PC-9 (cell line): ENCODE measurements around the gene PTGER2. TPM values are rescaled to one million over a fixed set of nuclear protein-coding genes. Genes with fewer than 3 reads are reported as not detected.
A peak's percentile ranks its signal among the peaks of the same experiment; 100 is the strongest.

ENCODE experiments used
- BruUV-seq: library from RNA; stranded (reverse); fragments of 400-500 nt; replicated peaks from 2 replicates; lab custom pipeline; 2021; lab: Mats Ljungman, UMichigan
- CTCF ChIA-PET: fragments of 300-600 bp; sonication (Branson Sonifier 250); formaldehyde crosslinking; loops from one replicate; lab custom pipeline; 2022; ENCODE audit warnings: antibody characterized with exemption; lab: Charles Lee
- POLR2A ChIA-PET: fragments of 300-600 bp; sonication (Branson Sonifier 250); formaldehyde crosslinking; loops from one replicate; lab custom pipeline; 2022; ENCODE audit warnings: antibody characterized with exemption; ENCODE audit not compliant: unreplicated experiment; lab: Charles Lee
- DNase-seq, 2 experiments: peaks; one replicate each; pipeline versions ENCODE4 v3.0.0 to v3.0.0-alpha.2; 2015 to 2022; ENCODE audit warnings: mixed read lengths in 1 of 2
- H2AFZ ChIP-seq: fragments of 200-600 bp; sonication (generic); 2 replicates; pipeline ENCODE4 v1.8.1; 2017; ENCODE audit warnings: antibody characterized with exemption
- H3F3A ChIP-seq: fragments of 200-600 bp; sonication (generic); 2 replicates; pipeline ENCODE4 v1.8.1; 2017; ENCODE audit warnings: antibody characterized with exemption, mild to moderate bottlenecking, low read depth; ENCODE audit not compliant: insufficient read depth
- H3K27ac ChIP-seq: fragments of 200-600 bp; sonication (generic); 2 replicates; pipeline ENCODE4 v1.6.1; 2016; ENCODE audit warnings: mixed run types
- H3K27me3 ChIP-seq: fragments of 200-600 bp; sonication (generic); 2 replicates; pipeline ENCODE4 v1.6.1; 2016; ENCODE audit warnings: low read depth, mixed run types; ENCODE audit not compliant: insufficient read depth
- H3K36me3 ChIP-seq: fragments of 200-600 bp; sonication (generic); 2 replicates; pipeline ENCODE4 v1.6.1; 2016; ENCODE audit warnings: low read depth, mixed run types
- H3K4me1 ChIP-seq: fragments of 200-600 bp; sonication (generic); replicated peaks from 2 replicates; pipeline ENCODE4 v1.6.1; 2016; ENCODE audit warnings: mixed run types; ENCODE audit not compliant: insufficient read depth
- H3K4me2 ChIP-seq: fragments of 200-600 bp; sonication (generic); 2 replicates; pipeline ENCODE4 v1.6.1; 2017; ENCODE audit warnings: mixed run types
- H3K4me3 ChIP-seq: fragments of 200-600 bp; sonication (generic); 2 replicates; pipeline ENCODE4 v1.6.1; 2016; ENCODE audit warnings: mixed run types
- H3K79me2 ChIP-seq: fragments of 200-600 bp; sonication (generic); 2 replicates; pipeline ENCODE4 v1.6.1; 2017; ENCODE audit warnings: low read depth, mixed run types
- H3K9me2 ChIP-seq: fragments of 200-600 bp; sonication (generic); 2 replicates; pipeline ENCODE4 v1.8.1; 2017; ENCODE audit warnings: mild to moderate bottlenecking; ENCODE audit not compliant: insufficient read depth
- H3K9me3 ChIP-seq: fragments of 200-600 bp; sonication (generic); 2 replicates; pipeline ENCODE4 v1.8.1; 2016; ENCODE audit warnings: low read depth; ENCODE audit not compliant: insufficient read depth
- H4K20me1 ChIP-seq: fragments of 200-600 bp; sonication (generic); 2 replicates; pipeline ENCODE4 v1.8.1; 2017; ENCODE audit not compliant: insufficient read depth
- CTCF ChIP-seq: fragments of 200-600 bp; sonication (generic); conservative IDR thresholded peaks from 2 replicates; pipeline ENCODE4 v1.6.1; 2017; ENCODE audit warnings: mixed run types, antibody characterized with exemption, mild to moderate bottlenecking, moderate library complexity
- EZH2 ChIP-seq: fragments of 200-600 bp; sonication (generic); IDR thresholded peaks from 2 replicates; pipeline ENCODE4 v1.8.0; 2017; ENCODE audit warnings: antibody characterized with exemption, low read depth
- intact Hi-C: fragments of 100-400 bp; cut with micrococcal nuclease; formaldehyde crosslinking; loops from one replicate; pipeline ENCODE4 v1.10.0; 2022; ENCODE audit not compliant: unreplicated experiment
- total RNA-seq: library from RNA; stranded (reverse); gene quantifications from 2 replicates; pipeline ENCODE4 v1.2.3, GENCODE V29; 2021

PTGER2 gene
- total RNA-seq, 1 experiment from 2014 or later, result 0.15 TPM

- DNase-seq, result peak in 1 of 2 experiments; percentile 64
- Histone ChIP-seq H3K9me3 (no peaks in the 10 kb centered on the region), H3F3A (peaks cover 13% of the 10 kb centered on the region; the same call in 1 of the 2 replicates), H3K36me3 (no peaks in the 10 kb centered on the region), H3K4me1 (peaks cover 17% of the 10 kb centered on the region), H4K20me1 (no peaks in the 10 kb centered on the region), H3K4me2 (no peak overlapping the region), H3K4me3 (no peak overlapping the region), H3K9me2 (no peaks in the 10 kb centered on the region), H2AFZ (no peak overlapping the region), H3K27me3 (no peaks in the 10 kb centered on the region), H3K79me2 (no peaks in the 10 kb centered on the region), H3K27ac (no peak overlapping the region)
- ChIA-PET CTCF (no interaction called here), POLR2A (no interaction called here)
- TF ChIP-seq EZH2, result no peak
- no peak for TF ChIP-seq CTCF
- intact Hi-C loops, result no loop called here
- no TSS peak for BruUV-seq
Measured at GRCh38 chr14:52369305-52369801, 55.2 kb downstream of the PTGER2 start.

- H3K9me2 ChIP-seq, result no peaks in the 10 kb centered on the region
- H3K27me3 ChIP-seq, result no peaks in the 10 kb centered on the region
- BruUV-seq, result no TSS peak
- peak; percentile 43 to 73 for DNase-seq
- H3K4me3 ChIP-seq, result no peak overlapping the region
- peak overlapping the region; percentile 3 for H3K4me2 ChIP-seq
- H3K27ac ChIP-seq, result 0 out of 2 replicates have a peak overlapping the region, but pooled peaks have one; percentile 0
- POLR2A ChIA-PET, result interaction anchor here (0.5 to 0.6 kb wide), 3 partner anchors 67 to 277 kb away, joined by 3 to 5 read pairs (median 5); partner anchors contain the start of genes GPR137C and TXNDC16
- CTCF ChIA-PET, result interaction anchor here (0.6 kb wide), 2 partner anchors 71 to 102 kb away, joined by 3 to 8 read pairs; no protein-coding TSS in a partner anchor
- no peaks in the 10 kb centered on the region for H3K9me3 ChIP-seq
- H3K79me2 ChIP-seq, result no peaks in the 10 kb centered on the region
- H2AFZ ChIP-seq, result peak overlapping the region; percentile 45; the same call in 1 of the 2 replicates
- H3F3A ChIP-seq, result peaks cover 13% of the 10 kb centered on the region; the same call in 1 of the 2 replicates
- TF ChIP-seq CTCF, result no peak
- H4K20me1 ChIP-seq, result no peaks in the 10 kb centered on the region
- intact Hi-C loops, result loop anchor here (1.0 kb wide), 1 partner anchor 15 kb away; no protein-coding TSS in a partner anchor
- H3K4me1 ChIP-seq, result peaks cover 17% of the 10 kb centered on the region
- H3K36me3 ChIP-seq, result no peaks in the 10 kb centered on the region
Measured at GRCh38 chr14:52370406-52370935, 56.4 kb downstream of the PTGER2 start.

GRCh38 chr14:52377940-52378339 is 63.8 kb downstream of the PTGER2 start:
- Histone ChIP-seq H2AFZ (no peak overlapping the region), H3K4me2 (no peak overlapping the region), H3K9me3 (no peaks in the 10 kb centered on the region), H3K4me1 (0 out of 2 replicates have a peak, but pooled peaks cover 6% of the 10 kb centered on the region), H3K27me3 (no peaks in the 10 kb centered on the region), H4K20me1 (no peaks in the 10 kb centered on the region), H3K79me2 (no peaks in the 10 kb centered on the region), H3K27ac (no peak overlapping the region), H3K9me2 (no peaks in the 10 kb centered on the region), H3F3A (no peaks in the 10 kb centered on the region), H3K36me3 (no peaks in the 10 kb centered on the region), H3K4me3 (no peak overlapping the region)
- no TSS peak for BruUV-seq
- intact Hi-C loops, result no loop called here
- POLR2A ChIA-PET, result no interaction called here
- CTCF ChIA-PET, result no interaction called here
- TF ChIP-seq CTCF, result no peak
- TF ChIP-seq EZH2, result no peak
- no peak for DNase-seq

Other genes with a start within 250 kb of the PTGER2 start
- 0.11 TPM in 1 of 2 replicates, not detected in the other for gene NID2, start 245.3 kb upstream of the PTGER2 start, total RNA-seq
- not detected in 2 replicates for gene PTGDR, start 46.6 kb upstream of the PTGER2 start, total RNA-seq
- gene TXNDC16, start 238.2 kb downstream of the PTGER2 start, total RNA-seq, result 5.7 and 7.9 TPM in 2 replicates
- 1.1 and 1.2 TPM in 2 replicates for gene GPR137C, start 238.5 kb downstream of the PTGER2 start, total RNA-seq